ENCODE data around the gene IL3. TPM values are rescaled to one million over a fixed set of nuclear protein-coding genes. Genes with fewer than 3 reads are reported as not detected.

Gene IL3
- total RNA-seq, 1 experiment from 2014 or later, result not detected

- no peak overlapping the region for H3K4me3 Mint-ChIP-seq (ENCODE audit: unreplicated experiment)
- H3K27me3 Mint-ChIP-seq (ENCODE audit: insufficient read depth, unreplicated experiment), result peaks cover 14% of the 10 kb centered on the region
Observed at GRCh38 chr5:132055808-132056609, 4.4 kb upstream of the IL3 start.

DNA sequence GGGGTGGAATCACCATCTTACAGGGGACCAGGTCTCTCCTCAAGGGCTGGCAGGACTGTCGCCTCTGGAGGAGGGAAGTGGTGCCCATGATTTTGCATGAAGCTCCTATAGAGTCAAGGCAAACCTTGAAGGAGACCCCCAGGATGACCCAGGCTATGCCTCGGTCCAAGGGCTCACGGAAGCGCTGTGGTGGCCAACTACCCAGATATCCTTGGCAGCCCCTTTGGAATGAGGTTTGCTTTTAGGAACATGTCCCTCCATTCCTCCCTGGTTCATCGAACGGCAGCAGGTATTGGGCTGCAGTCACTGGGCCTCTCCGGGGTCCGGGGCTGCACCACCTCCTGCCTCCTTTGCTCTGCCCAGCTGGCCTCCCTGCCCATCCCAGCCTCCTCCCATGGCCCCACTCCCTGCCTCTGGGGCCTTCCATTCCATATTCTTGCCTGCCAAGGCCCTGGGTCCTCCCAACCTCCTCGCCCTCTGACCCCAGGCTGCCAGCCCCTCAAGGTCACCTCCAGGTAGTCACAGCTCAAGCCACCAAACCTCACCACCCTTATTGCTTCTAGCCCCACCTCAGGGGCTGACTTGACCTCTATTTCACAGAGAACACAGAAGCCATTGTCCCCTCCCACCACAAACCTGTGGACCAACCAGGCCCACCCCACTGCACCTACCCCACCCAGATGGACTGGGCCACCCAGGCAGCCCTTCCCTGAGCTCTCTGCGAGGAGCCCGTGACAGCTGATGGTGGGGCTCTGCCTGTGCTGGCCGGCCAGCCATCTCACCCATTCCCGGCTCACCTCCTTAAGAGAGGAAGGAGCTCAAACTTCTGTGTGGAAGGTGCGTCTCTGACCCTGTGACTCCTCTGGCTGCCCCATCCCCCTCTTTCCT is 3.6 kb upstream of the IL3 start:
- no TSS peak for BruUV-seq (replicated peaks)
- intact Hi-C loops (cut with micrococcal nuclease; ENCODE audit: unreplicated experiment), result no loop called here
- DNase-seq, result peak in 1 of 2 experiments; percentile 22

More at GRCh38 chr5:132055808-132056609, 4.4 kb upstream of the IL3 start:
- no peak overlapping the region for H3K27ac Mint-ChIP-seq (ENCODE audit: unreplicated experiment)
- Histone ChIP-seq H3K4me1 (no peaks in the 10 kb centered on the region), H3K4me3 (ENCODE audit: low read depth, low read length) (no peak overlapping the region), H3K27me3 (replicated peaks; ENCODE audit: control insufficient read depth, insufficient read depth, low read length) (no peaks in the 10 kb centered on the region), H3K9me3 (no peaks in the 10 kb centered on the region), H3K36me3 (ENCODE audit: control insufficient read depth, insufficient read depth, low read length) (no peaks in the 10 kb centered on the region)
- peak in 1 of 2 experiments; percentile 25 for DNase-seq
- H3K9me3 Mint-ChIP-seq (ENCODE audit: unreplicated experiment), result no peaks in the 10 kb centered on the region
- no peaks in the 10 kb centered on the region for H3K4me1 Mint-ChIP-seq (ENCODE audit: low read depth, unreplicated experiment)
- CTCF ChIA-PET, result no interaction called here
- intact Hi-C loops (cut with micrococcal nuclease; ENCODE audit: unreplicated experiment), result no loop called here
- TF ChIP-seq CTCF (IDR thresholded peaks at IDR 0.05; ENCODE audit: insufficient read depth in 1 of 2, low read depth in 1 of 2, low read length in 1 of 2, severe bottlenecking in 1 of 2, unreplicated experiment in 1 of 2), result no peak
- BruUV-seq (replicated peaks), result no TSS peak
- peaks cover 6% of the 10 kb centered on the region for H3K36me3 Mint-ChIP-seq (ENCODE audit: insufficient read depth, unreplicated experiment)
- POLR2A ChIA-PET, result no interaction called here

More for the DNA sequence above, 3.6 kb upstream of the IL3 start:
- POLR2A ChIA-PET, result no interaction called here
- Histone ChIP-seq H3K27me3 (replicated peaks; ENCODE audit: control insufficient read depth, insufficient read depth, low read length) (no peaks in the 10 kb centered on the region), H3K4me3 (ENCODE audit: low read depth, low read length) (no peak overlapping the region), H3K9me3 (no peaks in the 10 kb centered on the region), H3K36me3 (ENCODE audit: control insufficient read depth, insufficient read depth, low read length) (no peaks in the 10 kb centered on the region), H3K4me1 (no peaks in the 10 kb centered on the region)
- H3K27ac Mint-ChIP-seq (ENCODE audit: unreplicated experiment), result no peak overlapping the region
- H3K4me3 Mint-ChIP-seq (ENCODE audit: unreplicated experiment), result no peak overlapping the region
- H3K9me3 Mint-ChIP-seq (ENCODE audit: unreplicated experiment), result no peaks in the 10 kb centered on the region
- no peak for TF ChIP-seq CTCF (IDR thresholded peaks at IDR 0.05; ENCODE audit: insufficient read depth in 1 of 2, low read depth in 1 of 2, low read length in 1 of 2, severe bottlenecking in 1 of 2, unreplicated experiment in 1 of 2)
- H3K36me3 Mint-ChIP-seq (ENCODE audit: insufficient read depth, unreplicated experiment), result peaks cover 6% of the 10 kb centered on the region
- CTCF ChIA-PET, result interaction anchor here (0.6 kb wide), 1 partner anchor 439 kb away, joined by 3 read pairs; no protein-coding TSS in a partner anchor
- H3K4me1 Mint-ChIP-seq (ENCODE audit: low read depth, unreplicated experiment), result no peaks in the 10 kb centered on the region
- H3K27me3 Mint-ChIP-seq (ENCODE audit: insufficient read depth, unreplicated experiment), result peaks cover 10% of the 10 kb centered on the region
